ENCODE results near the gene TUBAL3.

TUBAL3 gene

GRCh38 chr10:5373891-5374611 is 30.6 kb downstream of the TUBAL3 start:
- no peak for DNase-seq

GRCh38 chr10:5373307-5373706 is 31.3 kb downstream of the TUBAL3 start:
- no peak for DNase-seq

DNA sequence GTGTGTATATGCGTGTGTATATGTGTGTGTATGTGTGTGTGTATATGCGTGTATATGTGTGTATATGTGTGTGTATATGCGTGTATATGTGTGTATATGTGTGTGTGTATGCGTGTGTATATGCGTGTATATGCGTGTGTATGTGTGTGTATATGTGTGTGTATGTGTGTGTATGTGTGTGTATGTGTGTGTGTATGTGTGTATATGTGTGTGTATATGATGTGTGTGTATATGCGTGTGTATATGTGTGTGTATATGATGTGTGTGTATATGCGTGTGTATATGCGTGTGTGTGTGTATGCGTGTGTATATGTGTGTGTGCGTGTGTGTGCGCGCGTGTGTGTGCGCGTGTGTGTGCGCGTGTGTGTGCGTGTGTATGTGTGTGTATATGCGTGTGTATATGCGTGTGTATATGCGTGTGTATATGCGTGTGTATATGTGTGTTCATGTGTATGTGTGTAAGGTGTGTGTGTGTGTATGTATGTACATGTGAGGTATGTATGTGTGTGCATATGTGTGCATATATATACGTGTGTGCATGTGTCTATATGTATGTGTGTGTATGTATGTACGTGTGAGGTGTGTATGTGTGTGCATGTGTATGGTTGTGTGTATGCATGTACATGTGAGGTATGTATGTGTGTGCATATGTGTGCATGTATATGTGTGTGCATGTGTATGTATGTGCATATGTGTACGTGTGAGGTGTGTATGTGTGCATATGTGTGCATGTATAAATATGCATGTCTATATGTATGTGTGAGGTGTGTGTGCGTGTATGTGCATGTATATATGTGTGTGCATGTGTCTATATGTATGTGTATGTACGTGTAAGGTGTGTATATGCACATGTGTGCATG is 33.9 kb downstream of the TUBAL3 start:
- DNase-seq = no peak

DNA sequence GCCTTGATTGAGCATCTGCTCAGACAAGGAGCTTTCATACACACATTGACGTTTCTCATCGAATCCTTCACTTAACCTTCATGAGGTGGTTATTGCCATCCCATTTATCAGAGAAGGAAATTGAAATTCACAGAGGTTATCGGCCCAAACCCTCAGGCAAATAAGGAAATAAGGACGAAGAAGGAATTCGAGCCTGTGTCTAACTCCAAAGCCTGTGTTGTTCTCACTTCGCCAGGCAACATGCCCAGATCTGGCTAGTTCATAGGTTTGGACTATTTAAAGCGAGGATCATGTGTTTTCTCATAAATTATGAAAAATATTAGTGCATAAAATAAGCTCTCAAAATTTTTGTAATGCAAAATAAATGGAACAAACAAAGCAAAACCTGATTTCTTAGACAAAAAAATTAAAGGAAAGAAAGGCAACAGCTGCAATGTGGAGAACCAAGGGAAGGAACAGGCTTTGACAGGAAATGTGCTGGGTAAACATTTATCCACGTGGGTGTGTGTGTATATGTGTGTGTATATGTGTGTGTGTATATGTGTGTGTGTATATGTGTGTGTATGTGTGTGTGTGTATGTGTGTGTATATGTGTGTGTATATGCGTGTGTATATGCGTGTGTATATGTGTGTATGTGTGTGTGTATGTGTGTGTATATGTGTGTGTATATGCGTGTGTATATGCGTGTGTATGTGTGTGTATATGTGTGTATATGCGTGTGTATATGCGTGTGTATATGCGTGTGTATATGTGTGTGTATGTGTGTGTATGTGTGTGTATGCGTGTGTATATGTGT is 35.1 kb downstream of the TUBAL3 start:
- DNase-seq = no peak

DNA sequence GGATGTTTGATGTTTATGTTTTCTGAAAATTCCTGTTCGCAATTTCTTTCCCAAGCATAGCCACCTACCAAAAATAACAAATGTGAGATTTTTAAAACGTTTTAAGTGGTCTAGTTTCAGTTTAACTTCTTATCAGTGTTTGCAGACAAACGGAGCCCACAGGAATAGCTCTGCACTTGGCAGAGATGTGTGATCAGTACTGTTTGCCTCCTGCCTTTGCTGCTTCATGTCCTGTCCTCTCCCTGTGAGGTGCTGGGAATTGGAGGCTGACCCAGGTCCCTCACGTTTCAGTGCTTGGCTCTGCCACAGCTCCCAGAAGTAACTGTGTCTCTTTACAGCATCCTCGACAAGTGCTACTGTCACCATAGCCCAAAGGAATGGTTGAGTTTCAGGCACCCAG is 38.7 kb downstream of the TUBAL3 start:
- no peak for DNase-seq

GRCh38 chr10:5364890-5365338 is 39.7 kb downstream of the TUBAL3 start, which contains the start of gene UCN3:
UCN3 (plus strand) TSS chr10:5364966; CDS start chr10:5373721, 8,755 bp downstream.
- DNase-seq = no peak

DNA sequence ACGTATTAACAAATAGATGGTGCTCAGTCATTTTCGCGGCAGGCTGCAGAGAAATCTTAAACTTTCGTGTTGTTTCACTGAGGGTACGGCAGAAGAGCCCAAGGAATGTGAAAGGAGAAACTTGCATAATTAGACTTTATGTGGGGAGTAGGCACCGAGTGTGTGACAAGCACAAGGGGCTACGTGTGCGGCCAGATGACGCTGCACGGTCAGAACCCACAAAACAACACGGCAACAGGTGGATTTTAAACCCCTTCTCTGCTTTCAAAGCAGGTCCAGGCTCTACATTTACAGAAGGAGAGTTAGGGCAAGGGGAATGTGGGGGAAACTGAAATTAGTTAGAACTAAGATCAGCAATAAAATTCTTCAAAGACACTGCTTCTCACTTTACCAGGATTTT is 40.3 kb downstream of the TUBAL3 start:
- no peak for DNase-seq

GRCh38 chr10:5362873-5363272 is 41.8 kb downstream of the TUBAL3 start:
- DNase-seq = no peak

DNA sequence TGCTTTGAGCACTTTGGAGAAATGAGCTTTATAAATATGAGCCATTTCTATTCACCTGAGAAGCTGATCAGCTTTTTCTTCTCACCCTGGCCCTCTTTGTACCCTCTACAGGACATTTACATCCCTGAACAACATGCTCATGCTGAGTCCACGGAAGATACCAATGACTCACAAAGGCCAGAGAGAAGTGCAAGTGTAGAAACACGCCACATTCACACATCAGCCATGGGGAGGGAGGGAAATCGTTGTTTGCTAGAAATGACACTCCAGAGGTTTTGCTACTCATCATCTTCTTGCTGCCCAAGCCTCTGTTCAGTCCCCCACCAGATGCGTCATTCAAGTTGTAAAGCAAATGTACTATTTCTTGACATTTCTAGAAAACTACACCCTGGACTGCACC is 42.7 kb downstream of the TUBAL3 start:
- DNase-seq = no peak

DNA sequence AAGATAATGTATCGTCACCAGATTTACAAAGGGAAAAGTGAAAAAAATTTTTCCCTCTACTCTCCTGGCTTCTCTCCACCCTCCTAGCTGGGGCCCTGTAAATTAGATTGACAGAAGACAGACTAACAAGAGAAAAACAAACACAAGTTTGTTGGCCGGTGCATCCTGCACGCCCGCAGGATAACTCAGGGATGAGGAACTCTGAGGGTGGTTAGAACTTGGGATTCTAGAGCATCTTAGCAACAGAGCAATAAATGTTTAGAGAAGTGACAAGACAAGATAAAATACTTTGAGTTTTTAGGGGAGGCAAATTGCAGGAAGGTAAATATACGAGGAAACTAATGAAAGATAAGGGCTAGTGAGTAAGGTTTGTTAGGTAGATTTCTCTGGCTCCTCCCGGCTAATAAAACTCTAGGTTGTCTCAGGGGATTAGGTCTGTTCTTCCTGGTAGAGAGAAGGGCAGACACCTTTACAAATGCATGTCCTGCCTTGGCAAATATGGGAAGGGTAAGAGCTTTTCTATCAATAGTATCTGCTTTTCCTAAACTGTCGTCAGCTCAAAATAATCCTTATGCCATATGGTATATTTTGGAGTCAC is 44.2 kb downstream of the TUBAL3 start:
- DNase-seq = no peak

DNA sequence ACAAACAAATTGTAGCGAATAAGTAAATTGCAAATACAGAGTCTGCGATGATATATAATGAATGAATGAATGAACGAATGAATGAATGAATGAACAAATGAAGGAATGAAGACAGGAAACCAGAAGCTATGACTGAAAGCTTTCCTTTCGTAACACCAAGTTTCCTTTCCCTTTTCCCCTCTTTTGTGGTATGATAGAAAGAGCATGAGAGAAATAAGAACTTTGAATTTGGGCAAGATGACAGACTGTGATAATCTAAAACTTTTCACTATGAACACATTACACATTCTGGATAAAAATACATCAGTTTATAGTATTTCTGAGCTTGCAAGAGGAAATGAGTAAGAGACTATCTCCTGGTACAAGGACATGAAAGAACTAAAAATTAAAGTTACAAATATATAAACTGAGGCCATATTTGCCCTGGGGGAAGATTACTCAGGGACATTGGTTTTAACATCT is 48.3 kb downstream of the TUBAL3 start:
- DNase-seq = no peak

DNA sequence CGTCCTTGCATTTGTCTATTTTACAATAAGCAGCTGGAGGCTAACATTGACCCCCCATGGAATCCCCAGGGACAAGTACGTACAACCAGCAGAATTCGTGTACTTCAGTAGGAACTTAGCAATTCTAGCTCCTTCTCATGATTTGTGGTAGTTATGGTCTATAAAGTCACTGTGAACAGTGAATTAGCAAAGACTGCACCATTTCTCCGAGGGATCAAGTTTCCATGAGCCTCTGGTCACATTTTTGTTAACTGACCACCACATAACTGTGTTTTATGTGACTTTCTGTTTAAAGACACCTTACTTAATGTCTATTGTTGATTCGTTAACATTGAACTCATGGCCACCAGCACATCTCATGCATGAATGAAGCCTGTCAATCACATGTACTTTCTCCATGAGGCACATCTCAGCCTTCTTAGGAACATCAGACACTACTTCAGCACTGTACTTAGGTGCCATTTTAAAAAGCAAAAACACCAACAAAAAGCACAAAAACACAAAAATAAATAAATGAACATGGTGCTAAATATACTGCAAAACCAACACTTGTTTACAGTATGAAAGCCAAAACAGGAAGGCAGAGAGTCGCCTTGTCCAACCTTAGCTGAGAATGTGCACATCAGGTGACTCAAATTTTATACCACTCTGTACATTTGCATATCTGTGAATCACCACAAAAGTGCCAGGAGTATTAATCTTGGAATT is 48.9 kb downstream of the TUBAL3 start:
- no peak for DNase-seq

DNA sequence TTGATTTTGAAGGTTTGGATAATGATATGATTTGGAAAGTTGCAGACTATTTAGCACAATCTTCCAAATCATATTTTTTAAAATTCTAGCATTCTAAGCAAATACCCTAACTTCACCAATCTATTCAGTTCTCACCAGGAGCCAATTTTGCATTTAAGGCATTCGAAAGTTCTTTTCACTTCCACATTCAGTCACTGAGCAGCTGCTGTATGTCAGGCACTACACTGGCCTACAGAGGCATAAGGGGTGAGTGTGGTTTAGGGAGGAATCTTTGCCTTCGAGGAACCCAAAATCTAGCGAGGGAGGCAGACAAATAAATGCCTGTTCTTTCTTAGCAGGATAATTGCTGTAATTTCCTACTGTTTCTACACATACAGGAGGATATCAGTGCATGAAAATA is 50.6 kb downstream of the TUBAL3 start:
- DNase-seq = no peak

GRCh38 chr10:5349362-5349761 is 55.3 kb downstream of the TUBAL3 start:
- no peak for DNase-seq

DNA sequence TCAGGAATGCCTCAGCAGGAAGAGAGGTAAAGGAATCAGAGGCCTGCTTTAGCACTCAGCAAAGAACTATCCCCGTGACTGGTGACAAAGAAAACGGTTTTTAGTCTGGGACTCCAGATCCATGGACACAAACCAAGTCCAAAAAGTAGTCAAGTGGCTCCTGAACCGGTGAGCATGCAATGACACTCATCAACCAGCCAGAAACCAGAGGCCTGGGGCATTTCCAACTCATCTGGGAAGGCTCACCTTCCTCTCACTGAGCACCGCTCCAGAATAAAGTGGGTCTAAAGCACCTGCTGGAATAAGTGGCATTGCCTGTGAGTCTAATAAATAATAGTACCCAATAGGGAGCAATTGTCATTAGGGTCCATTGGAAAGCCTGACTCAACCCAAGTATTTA is 57.7 kb downstream of the TUBAL3 start:
- no peak for DNase-seq

DNA sequence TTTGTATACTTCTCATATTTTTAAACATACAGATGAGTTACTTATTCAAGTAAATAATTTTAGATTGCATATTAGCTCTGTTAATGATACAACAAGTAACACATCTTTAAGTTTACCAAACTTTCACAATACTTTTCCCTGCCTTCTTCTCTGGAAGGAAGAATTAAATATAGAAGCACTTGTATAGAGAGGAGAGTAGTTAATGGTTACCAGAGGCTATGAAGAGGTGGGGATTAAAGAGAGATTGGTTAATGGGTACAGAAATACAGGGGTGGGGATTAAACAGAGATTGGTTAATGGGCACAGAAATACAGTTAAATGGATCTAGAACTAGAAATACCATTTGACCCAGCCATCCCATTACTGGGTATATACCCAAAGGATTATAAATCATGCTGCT is 59.9 kb downstream of the TUBAL3 start:
- no peak for DNase-seq

- no peak for DNase-seq
Measured at GRCh38 chr10:5343979-5344378, 60.6 kb downstream of the TUBAL3 start.

GRCh38 chr10:5343561-5343960 is 61.1 kb downstream of the TUBAL3 start:
- no peak for DNase-seq

All from NCI-H2107 (cell line).